Measurements from ENCODE around the gene SEC14L5. TPM values are rescaled to one million over a fixed set of nuclear protein-coding genes. Genes with fewer than 3 reads are reported as not detected.

The SEC14L5 gene
- total RNA-seq, 4 donors from 2014 or later = 0.83 to 1.8 (median 1.1) TPM

DNA sequence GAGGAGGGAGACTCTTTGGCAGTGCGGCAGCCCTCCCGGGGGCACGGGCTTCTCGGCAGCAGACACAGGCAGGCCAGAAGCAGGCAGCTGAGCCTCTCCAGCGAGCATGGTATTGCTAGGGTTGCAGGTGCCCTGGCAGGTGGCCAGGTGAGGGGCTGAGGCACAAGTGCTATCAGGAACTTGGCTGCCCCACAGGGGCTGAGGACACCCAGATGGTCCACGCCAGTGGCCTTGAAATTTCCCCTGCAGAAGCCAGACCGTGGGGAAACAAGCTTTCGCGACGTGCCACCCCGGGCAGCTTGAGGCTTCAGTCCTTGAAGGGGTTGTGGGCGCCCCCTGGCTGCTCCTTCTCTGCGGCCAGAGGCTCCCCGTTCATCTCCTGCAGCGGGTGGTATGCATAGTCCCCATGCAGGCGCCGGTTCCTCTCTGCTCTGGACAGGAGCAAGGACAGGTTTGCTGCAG, 67.1 kb downstream of the SEC14L5 start:
- intact Hi-C loops (cut with DNase I) = no loop called here
- 55% methylated on average over 10 of the region's 17 CpGs for WGBS

DNA sequence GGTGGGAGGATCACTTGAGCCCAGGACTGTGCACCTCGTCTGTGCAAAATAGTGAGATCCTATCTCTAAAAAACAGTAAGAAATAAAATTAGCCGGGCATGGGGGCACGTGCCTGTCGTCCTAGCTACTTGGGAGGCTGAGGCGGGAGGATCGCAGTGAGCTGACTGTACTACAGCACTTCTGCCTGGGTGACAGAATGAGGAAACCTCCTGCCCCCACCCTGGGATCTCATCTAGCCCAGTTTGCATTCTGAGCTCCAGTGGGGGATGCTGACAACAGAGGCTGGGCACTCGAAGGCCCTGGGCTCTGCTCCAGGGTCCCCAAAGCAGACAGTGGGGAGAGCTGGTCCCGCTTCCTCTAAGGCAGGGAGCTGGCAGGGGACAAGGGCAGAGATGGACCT, 68.5 kb downstream of the SEC14L5 start:
- WGBS = 88% methylated on average over 6 of the region's 8 CpGs
- TF ChIP-seq, protein P1, sequence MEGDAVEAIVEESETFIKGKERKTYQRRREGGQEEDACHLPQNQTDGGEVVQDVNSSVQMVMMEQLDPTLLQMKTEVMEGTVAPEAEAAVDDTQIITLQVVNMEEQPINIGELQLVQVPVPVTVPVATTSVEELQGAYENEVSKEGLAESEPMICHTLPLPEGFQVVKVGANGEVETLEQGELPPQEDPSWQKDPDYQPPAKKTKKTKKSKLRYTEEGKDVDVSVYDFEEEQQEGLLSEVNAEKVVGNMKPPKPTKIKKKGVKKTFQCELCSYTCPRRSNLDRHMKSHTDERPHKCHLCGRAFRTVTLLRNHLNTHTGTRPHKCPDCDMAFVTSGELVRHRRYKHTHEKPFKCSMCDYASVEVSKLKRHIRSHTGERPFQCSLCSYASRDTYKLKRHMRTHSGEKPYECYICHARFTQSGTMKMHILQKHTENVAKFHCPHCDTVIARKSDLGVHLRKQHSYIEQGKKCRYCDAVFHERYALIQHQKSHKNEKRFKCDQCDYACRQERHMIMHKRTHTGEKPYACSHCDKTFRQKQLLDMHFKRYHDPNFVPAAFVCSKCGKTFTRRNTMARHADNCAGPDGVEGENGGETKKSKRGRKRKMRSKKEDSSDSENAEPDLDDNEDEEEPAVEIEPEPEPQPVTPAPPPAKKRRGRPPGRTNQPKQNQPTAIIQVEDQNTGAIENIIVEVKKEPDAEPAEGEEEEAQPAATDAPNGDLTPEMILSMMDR (IDR thresholded peaks at IDR 0.05) = no peak
- TF ChIP-seq POLR2AphosphoS5 (IDR thresholded peaks at IDR 0.05) (no peak), EP300 (IDR thresholded peaks at IDR 0.05) (no peak), POLR2A (IDR thresholded peaks at IDR 0.05; ENCODE audit: low read depth) (no peak)
- intact Hi-C loops (cut with DNase I) = no loop called here
- Histone ChIP-seq H3K4me1 (no peaks in the 10 kb centered on the region), H3K9me3 (no peaks in the 10 kb centered on the region), H3K27me3 (peaks cover 0 to under 1% (median 0%) of the 10 kb centered on the region in 4 donors), H3K36me3 (peaks cover 13 to 57% (median 33%) of the 10 kb centered on the region in 4 donors), H3K27ac (replicated peaks in 1 of 4) (no peak overlapping the region), H3K4me3 (no peak overlapping the region)
- DNase-seq (ENCODE audit: extremely low spot score) = no peak

More for the DNA sequence above, 67.1 kb downstream of the SEC14L5 start:
- Histone ChIP-seq H3K4me3 (no peak overlapping the region), H3K9me3 (no peaks in the 10 kb centered on the region), H3K4me1 (no peaks in the 10 kb centered on the region), H3K27me3 (peaks cover 0 to 11% (median 0%) of the 10 kb centered on the region in 4 donors), H3K27ac (replicated peaks in 1 of 4) (no peak overlapping the region), H3K36me3 (peaks cover 13 to 44% (median 31%) of the 10 kb centered on the region in 4 donors)
- no peak for TF ChIP-seq POLR2AphosphoS5 (IDR thresholded peaks at IDR 0.05)
- TF ChIP-seq EP300 (IDR thresholded peaks at IDR 0.05) = no peak
- no peak for TF ChIP-seq POLR2A (IDR thresholded peaks at IDR 0.05; ENCODE audit: low read depth)
- DNase-seq (ENCODE audit: extremely low spot score) = no peak

DNA sequence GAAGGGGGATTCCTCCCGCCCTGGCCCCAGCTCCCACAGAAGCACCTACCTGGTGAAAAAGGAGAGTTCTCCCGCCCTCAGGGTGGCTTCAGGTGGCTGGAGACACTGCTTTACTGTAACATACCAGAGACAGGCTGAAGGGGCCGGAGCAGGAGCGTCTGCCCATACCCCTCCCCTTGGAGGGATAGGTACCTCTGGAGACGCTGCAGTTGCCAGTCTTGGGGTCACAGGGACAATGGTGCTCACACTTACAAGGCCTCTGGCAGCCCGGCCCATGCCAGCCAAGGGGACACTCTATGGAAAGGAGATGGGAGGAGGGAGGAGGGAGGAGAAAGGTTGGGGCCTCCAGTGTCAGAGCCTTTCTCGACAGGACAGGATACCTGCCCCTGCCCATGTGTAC, 69.0 kb downstream of the SEC14L5 start:
- H3K4me1 ChIP-seq = peaks cover 0 to 4% (median 2%) of the 10 kb centered on the region in 4 donors
- no peak overlapping the region for H3K4me3 ChIP-seq
- intact Hi-C loops (cut with DNase I) = no loop called here
- H3K27me3 ChIP-seq = no peaks in the 10 kb centered on the region
- no peaks in the 10 kb centered on the region for H3K9me3 ChIP-seq
- H3K27ac ChIP-seq (replicated peaks in 1 of 4) = no peak overlapping the region
- TF ChIP-seq POLR2AphosphoS5 (IDR thresholded peaks at IDR 0.05) (no peak), EP300 (IDR thresholded peaks at IDR 0.05) (no peak), POLR2A (IDR thresholded peaks at IDR 0.05; ENCODE audit: low read depth) (no peak)
- TF ChIP-seq, protein P1 (IDR thresholded peaks at IDR 0.05) = no peak
- H3K36me3 ChIP-seq = peaks cover 13 to 59% (median 33%) of the 10 kb centered on the region in 4 donors
- WGBS = 81% methylated on average over 6 of the region's 7 CpGs
- no peak for DNase-seq (ENCODE audit: extremely low spot score)

DNA sequence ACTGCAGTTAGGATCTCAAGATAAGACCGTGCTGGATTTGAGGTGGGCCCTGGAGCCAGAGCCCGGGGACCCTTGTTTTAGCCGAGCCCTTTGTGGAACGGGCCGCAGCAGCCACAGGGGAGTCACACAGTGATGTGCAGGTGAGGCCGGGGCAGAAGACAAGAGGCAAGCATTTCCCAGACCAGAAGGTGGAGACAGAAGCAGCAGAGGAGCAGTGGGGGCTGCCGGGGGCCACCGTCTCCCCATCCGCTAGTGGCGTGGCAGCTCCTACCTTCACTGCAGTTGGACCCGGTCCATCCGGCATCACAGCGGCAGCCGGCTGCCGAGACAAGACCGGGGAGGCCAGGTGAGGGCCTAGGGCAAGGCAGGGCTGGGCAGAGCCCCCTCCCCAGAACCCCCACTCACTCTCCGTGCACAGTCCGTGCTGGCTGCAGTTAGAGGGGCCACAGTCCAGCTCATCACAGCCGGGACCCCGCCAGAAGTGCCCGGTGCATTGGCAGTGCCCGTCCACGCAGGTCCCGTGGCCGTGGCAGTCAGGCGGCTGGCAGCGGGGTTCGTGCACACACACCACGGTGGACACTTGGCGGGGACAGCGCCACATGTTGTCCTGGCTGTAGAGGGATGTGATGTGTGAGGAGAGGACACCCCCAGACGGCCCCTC, 69.6 kb downstream of the SEC14L5 start:
- TF ChIP-seq EP300 (IDR thresholded peaks at IDR 0.05) (no peak), POLR2AphosphoS5 (IDR thresholded peaks at IDR 0.05) (no peak), POLR2A (IDR thresholded peaks at IDR 0.05; ENCODE audit: low read depth) (no peak)
- TF ChIP-seq, protein P1 (IDR thresholded peaks at IDR 0.05) = no peak
- no peak overlapping the region for H3K27ac ChIP-seq (replicated peaks in 1 of 4)
- no peak for DNase-seq (ENCODE audit: extremely low spot score)
- H3K36me3 ChIP-seq = peaks cover 13 to 59% (median 33%) of the 10 kb centered on the region in 4 donors
- 95% methylated on average over 22 of the region's 32 CpGs for WGBS
- H3K27me3 ChIP-seq = no peaks in the 10 kb centered on the region
- no peaks in the 10 kb centered on the region for H3K9me3 ChIP-seq
- no peak overlapping the region for H3K4me3 ChIP-seq
- intact Hi-C loops (cut with DNase I) = no loop called here
- peaks cover 3 to 10% (median 8%) of the 10 kb centered on the region in 4 donors for H3K4me1 ChIP-seq

DNA sequence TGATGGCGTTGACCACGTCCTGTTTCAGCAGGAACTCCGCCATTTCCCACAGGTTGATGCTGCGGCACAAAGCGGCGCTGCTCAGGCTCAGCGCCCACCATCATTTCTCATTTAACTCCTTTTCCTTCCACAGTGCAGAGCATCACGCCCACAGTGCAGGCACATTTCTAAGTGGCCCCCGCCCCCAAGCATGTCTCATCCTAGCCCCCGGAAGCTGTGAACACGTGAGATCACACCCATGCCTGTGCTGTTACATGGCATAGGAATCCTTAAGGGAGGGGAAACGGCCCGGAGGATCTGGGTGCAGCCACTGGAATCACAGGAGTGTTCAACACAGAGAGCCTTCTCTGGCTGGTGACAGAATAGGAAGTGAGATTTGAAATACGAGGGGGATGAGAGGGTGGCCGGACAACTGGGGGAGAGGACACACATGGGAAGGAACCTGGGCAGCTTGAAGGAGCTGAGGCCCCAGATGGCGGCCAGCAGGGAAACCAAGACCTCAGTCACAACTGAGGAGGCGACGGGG, 70.9 kb downstream of the SEC14L5 start:
- peaks cover 9 to 19% (median 16%) of the 10 kb centered on the region in 4 donors for H3K4me1 ChIP-seq
- DNase-seq (ENCODE audit: extremely low spot score) = no peak
- no peak overlapping the region for H3K4me3 ChIP-seq
- H3K9me3 ChIP-seq = no peaks in the 10 kb centered on the region
- intact Hi-C loops (cut with DNase I) = no loop called here
- WGBS = 92% methylated on average over 12 of the region's 18 CpGs
- TF ChIP-seq POLR2A (IDR thresholded peaks at IDR 0.05; ENCODE audit: low read depth) (no peak), EP300 (IDR thresholded peaks at IDR 0.05) (no peak), POLR2AphosphoS5 (IDR thresholded peaks at IDR 0.05) (no peak)
- TF ChIP-seq, protein P1 (IDR thresholded peaks at IDR 0.05) = no peak
- H3K36me3 ChIP-seq = peaks cover 13 to 59% (median 33%) of the 10 kb centered on the region in 4 donors
- no peak overlapping the region for H3K27ac ChIP-seq (replicated peaks in 1 of 4)
- no peaks in the 10 kb centered on the region for H3K27me3 ChIP-seq

Data from esophagus muscularis mucosa (tissue), 4 donors.